ENCODE data around the gene CAPN15. TPM values are rescaled to one million over a fixed set of nuclear protein-coding genes. Genes with fewer than 3 reads are reported as not detected.

Gene CAPN15
- total and polyA plus RNA-seq, 9 of the 15 experiments (the other 6 are each of a cell fraction or from before 2014, with no cell fraction given), result 0.62 to 111 (median 14.2) TPM

- TF ChIP-seq GTF3C2 (IDR thresholded peaks at IDR 0.05; ENCODE audit: borderline replicate concordance, extremely low read depth, insufficient read length) (no peak), NCOA2 (IDR thresholded peaks at IDR 0.05; ENCODE audit: partially characterized antibody in 2 of 2) (no peak), BDP1 (IDR thresholded peaks at IDR 0.05; ENCODE audit: insufficient read depth, insufficient read length) (no peak), HLTF (IDR thresholded peaks at IDR 0.05) (0 out of 2 replicates have a peak, but pooled peaks have one; percentile 34), NFXL1 (CRISPR knock-in tag; IDR thresholded peaks at IDR 0.05) (no peak), ZZZ3 (IDR thresholded peaks at IDR 0.05) (no peak), ETS2 (tag; IDR thresholded peaks at IDR 0.05; ENCODE audit: borderline replicate concordance, poor library complexity, severe bottlenecking) (no peak), GATAD2B (IDR thresholded peaks at IDR 0.05; ENCODE audit: borderline replicate concordance) (0 out of 2 replicates have a peak, but pooled peaks have one; percentile 56), SIRT6 (IDR thresholded peaks at IDR 0.05; ENCODE audit: low read depth, low read length) (no peak), KLF10 (CRISPR knock-in tag; IDR thresholded peaks at IDR 0.05) (no peak), BCOR (IDR thresholded peaks at IDR 0.05) (peak; percentile 74), CREB1 (IDR thresholded peaks at IDR 0.05) (no peak), CREB1 (CRISPR knock-in tag; IDR thresholded peaks at IDR 0.05) (peak; percentile 63), ZBTB26 (CRISPR knock-in tag; IDR thresholded peaks at IDR 0.05) (no peak), HDAC6 (IDR thresholded peaks at IDR 0.05; ENCODE audit: low read depth, low read length) (no peak), TEAD4 (IDR thresholded peaks at IDR 0.05; ENCODE audit: low read length) (peak; percentile 63; the same call in 1 of the 2 replicates), TEAD4 (CRISPR knock-in tag; IDR thresholded peaks at IDR 0.05; ENCODE audit: borderline replicate concordance) (no peak), EP400 (IDR thresholded peaks at IDR 0.05) (peak; percentile 86), MEIS2 (IDR thresholded peaks at IDR 0.05; ENCODE audit: partially characterized antibody) (no peak), ZNF282 (CRISPR knock-in tag; IDR thresholded peaks at IDR 0.05) (no peak), ZBTB5 (IDR thresholded peaks at IDR 0.05) (no peak), STAT6 (CRISPR knock-in tag; IDR thresholded peaks at IDR 0.05) (no peak)
Measured at GRCh38 chr16:578870-579405, 51.4 kb downstream of the CAPN15 start (continued).

Data from K562 (cell line).